HG02610 (cell line): ENCODE data around the gene KRTAP4-3.
"Not testable (repeated sequence)": the region's sequence is repeated elsewhere in the genome, so short reads cannot be mapped to it uniquely, and the experiment has no call there.

Source experiments
- ATAC-seq: cut with Tn5 transposase; IDR thresholded peaks from one replicate; pipeline ENCODE4 v1.9.1; 2021; ENCODE audit warnings: mild to moderate bottlenecking, moderate library complexity; ENCODE audit not compliant: unreplicated experiment

The KRTAP4-3 gene

GRCh38 chr17:41168121-41168520, at the start of gene KRTAP4-3:
TSS of gene KRTAP4-3 (minus strand) at chr17:41168221. CDS start at chr17:41168172, 49 bp downstream.
- no peak for ATAC-seq

DNA sequence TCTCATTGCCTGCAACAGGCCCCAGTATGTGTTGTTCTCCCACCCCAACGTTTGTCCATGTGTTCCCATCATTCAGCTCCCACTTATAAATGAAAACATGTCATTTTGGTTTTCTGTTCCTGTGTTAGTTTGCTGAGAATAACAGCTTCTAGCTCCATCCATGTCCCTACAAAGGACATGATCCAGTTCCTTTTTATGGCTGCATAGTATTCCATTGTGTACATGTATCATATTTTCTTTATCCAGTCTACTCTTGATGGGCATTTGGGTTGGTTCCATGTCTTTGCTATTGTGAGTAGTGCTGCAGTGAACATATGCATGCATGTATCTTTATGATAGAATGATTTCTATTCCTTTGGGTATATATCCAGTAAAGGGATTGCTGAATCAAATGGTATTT, 47.7 kb upstream of the KRTAP4-3 start:
- no peak for ATAC-seq

GRCh38 chr17:41212524-41213169, 44.6 kb upstream of the KRTAP4-3 start:
- ATAC-seq: no peak

- ATAC-seq: no peak
Measured at GRCh38 chr17:41211845-41212466, 43.9 kb upstream of the KRTAP4-3 start.

- ATAC-seq: no peak
Measured at GRCh38 chr17:41199421-41200078, 31.5 kb upstream of the KRTAP4-3 start.

DNA sequence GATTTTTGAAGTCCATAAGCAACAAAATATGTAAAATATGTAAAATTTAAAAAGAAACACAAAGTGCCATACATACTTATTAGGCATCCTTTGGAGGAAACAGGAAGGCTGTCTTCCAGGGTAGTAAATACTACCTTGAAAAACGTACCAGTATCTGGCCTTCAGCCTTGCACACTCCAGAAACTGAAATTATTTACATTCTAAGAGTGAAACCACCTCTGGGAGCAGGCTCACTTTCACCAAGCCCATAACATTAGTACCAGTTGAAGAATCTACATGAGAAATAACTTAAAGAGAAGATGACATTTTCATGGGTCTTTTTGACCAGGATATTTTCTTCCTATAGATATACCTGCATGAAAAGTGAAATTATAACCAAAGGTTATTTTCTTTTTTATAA, 28.0 kb upstream of the KRTAP4-3 start:
- ATAC-seq: no peak

GRCh38 chr17:41190328-41190727, 22.3 kb upstream of the KRTAP4-3 start:
- no peak for ATAC-seq

- ATAC-seq: not testable (repeated sequence)
Measured at GRCh38 chr17:41189837-41190318, 21.9 kb upstream of the KRTAP4-3 start, which contains the start of gene KRTAP9-1. TSS of gene KRTAP9-1 (plus strand) at chr17:41189887. CDS start at chr17:41189887, 0 bp downstream.

GRCh38 chr17:41186872-41187271, 18.9 kb upstream of the KRTAP4-3 start:
- ATAC-seq: no peak

- ATAC-seq: no peak
Measured at GRCh38 chr17:41185001-41185400, 17.0 kb upstream of the KRTAP4-3 start.

DNA sequence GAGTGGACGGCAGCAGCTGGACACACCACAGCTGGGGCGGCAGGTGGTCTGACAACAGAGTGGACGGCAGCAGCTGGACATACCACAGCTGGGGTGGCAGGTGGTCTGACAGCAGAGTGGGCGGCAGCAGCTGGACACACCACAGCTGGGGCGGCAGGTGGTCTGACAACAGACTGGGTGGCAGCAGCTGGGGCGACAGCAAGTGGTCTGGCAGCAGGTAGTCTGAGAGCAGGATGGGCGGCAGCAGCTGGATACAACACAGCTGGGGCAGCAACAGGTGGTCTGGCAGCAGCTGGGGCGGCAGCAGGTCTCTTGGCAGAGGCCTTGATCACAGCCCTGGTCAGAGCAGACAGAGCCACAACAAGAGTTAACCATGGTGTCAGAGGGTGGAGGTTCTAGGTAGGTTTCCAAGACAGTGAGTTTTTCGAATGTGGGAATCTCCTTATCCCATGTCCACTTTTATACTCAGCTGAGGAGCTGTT, 16.5 kb upstream of the KRTAP4-3 start, which contains the start of gene KRTAP4-1:
TSS of gene KRTAP4-1 (minus strand) at position 432 of the 482 bp plus-strand sequence. CDS start at position 375, 57 bp downstream.
- no peak for ATAC-seq

DNA sequence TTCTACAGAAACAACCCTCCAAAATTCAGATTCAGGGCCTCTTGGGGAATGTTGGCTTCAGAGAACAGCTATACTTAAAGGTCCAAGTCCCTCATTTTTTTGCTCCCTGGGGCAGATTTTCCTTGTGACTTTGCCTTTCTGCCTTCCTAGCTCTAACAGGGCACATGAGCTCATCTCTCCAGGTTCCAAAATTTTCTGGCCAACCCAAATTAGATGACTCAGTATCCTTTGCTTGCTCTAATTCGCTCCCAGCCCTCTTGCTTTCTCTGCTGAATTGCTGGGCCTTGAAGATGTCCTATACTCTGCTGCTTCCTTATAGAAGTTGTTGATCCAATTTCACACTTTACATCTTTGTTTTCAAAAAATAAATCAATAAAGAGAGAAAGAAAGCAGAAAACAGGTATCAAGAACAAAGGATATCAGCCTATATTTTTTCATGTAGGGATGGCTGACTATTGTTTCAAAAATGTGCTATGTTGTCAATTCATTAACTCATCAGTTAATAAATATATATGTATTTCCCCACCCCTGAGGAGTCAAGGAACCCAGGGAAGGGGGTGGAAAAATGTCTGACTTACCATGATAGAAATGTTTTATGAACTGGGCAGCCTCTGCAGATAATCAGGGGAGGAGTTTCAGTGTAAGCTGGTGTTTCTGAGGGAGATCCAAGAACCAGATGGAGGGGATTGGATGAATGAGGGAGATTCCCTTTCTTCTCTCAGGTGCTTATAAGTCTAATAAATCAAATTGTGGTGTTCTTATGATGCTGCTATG, 11.0 kb upstream of the KRTAP4-3 start:
- no peak for ATAC-seq

DNA sequence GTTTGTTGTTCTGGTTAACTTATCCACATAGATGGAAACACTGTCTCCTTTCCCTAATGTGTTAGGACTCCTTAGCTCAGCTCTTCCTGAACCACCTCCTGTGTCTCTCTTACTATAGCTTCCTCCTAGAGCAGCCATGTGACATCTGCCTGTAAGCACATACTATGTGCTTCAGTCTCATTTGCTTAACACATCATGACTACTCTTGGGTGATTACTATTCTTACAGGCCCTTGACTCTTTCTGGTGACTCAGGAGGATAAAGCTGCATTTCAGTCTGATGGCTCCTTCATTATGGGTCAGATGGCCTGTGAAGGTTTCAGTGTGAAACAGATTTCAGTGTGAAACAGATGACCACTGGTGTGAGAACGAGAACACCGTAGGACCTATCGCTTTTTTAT, 10.3 kb upstream of the KRTAP4-3 start:
- no peak for ATAC-seq

DNA sequence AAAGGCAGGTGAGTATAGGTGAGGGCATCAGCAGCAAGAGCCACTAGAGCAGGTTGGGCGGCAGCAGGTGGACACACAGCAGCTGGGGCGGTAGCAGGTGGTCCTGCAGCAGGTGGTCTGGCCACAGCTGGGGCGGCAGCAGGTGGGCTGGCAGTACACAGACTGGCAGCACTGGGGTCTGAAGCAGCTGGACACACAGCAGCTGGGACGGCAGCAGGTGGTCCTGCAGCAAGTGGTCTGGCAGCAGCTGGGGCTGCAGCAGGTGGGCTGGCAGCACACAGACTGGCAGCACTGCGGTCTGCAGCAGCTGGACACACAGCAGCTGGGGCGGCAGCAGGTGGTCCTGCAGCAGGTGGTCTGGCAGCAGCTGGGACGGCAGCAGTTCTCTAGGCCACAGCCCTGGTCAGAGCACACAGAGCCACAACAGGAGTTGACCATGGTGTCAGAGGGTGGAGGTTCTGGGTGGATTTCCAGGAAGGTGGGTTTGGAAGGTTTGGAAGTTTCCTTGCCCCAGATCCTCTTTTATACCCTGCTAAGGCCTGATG, 9.8 kb upstream of the KRTAP4-3 start, which contains the start of gene KRTAP4-2:
TSS of gene KRTAP4-2 (minus strand) at position 495 of the 545 bp plus-strand sequence. CDS start at position 438, 57 bp downstream.
- no peak for ATAC-seq

GRCh38 chr17:41176744-41177387, 8.8 kb upstream of the KRTAP4-3 start:
- no peak for ATAC-seq

- ATAC-seq: no peak
Measured at GRCh38 chr17:41171886-41172285, 3.9 kb upstream of the KRTAP4-3 start.

DNA sequence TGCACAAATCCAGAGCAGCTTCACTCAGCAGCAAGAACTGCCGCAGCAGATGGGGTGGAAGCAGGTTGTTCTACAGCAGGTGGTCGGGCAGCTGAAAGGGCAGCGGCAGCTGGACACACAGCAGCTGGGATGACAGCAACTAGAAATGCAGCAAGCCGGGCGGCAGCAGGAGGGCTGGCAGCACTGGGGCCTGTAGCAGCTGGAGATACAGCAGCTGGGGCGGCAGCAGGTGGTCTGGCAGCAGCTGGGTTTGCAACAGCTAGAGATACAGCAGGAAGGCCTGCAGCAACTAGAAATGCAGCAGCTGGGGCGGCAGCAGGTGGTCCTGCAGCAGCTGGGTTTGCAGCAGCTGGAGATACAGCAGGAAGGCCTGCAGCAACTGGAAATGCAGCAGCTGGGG, 460 bp downstream of the KRTAP4-3 start:
- no peak for ATAC-seq

DNA sequence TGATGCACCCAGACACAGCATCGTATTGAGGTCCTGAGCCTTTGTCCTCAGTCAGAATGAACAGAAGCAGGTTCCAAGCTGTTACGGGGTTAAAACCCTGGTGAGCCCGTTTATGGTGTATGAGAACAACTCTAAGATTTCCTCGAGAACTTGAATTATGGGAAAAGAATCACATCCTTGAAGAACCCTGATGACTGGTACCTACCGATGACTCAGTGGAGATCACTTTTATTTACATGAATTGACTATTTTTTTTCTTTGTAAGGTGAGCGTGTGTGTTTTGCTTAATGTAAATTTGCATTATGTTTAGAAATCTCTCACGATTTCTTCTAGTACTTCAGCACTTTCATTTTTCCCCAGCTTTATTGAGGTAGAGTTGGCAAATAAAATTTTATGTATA, 4.2 kb downstream of the KRTAP4-3 start:
- no peak for ATAC-seq

DNA sequence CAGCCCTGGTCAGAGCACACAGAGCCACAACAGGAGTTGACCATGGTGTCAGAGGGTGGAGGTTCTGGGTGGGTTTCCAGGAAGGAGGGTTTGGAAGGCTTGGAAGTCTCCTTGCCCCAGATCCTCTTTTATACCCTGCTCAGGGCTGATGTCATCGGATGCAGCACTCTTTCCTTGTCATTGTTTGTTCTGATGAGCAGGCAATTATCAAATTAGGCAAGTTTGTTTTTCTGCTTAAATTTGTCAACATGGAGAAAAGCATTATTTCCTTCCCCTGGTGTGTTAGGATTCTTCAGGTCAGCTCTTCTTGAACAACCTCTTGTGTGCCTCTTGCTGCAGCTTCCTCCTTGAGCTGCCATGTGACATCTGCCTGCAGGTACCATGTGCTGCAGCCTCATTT, 7.4 kb downstream of the KRTAP4-3 start, which contains the start of gene KRTAP4-4:
TSS of gene KRTAP4-4 (minus strand) at position 101 of the 400 bp plus-strand sequence. CDS start at position 44, 57 bp downstream.
- ATAC-seq: no peak

DNA sequence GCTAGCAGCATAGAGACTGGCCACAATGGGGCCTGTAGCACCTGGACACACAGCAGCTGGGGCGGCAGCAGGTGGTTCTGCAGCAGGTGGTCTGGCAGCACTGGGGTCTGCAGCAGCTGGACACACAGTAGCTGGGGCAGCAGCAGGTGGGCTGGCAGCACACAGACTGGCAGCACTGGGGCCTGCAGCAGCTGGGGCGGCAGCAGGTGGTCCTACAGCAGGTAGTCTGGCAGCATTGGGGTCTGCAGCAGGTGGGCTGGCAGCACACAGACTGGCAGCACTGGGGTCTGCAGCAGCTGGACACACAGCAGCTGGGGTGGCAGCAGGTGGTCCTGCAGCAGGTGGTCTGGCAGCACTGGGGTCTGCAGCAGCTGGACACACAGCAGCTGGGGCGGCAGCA, 7.8 kb downstream of the KRTAP4-3 start:
- ATAC-seq: not testable (repeated sequence)
